AG08396 (cell line): Measurements from ENCODE around the gene RNF113A.
"Not testable (repeated sequence)": the region's sequence is repeated elsewhere in the genome, so short reads cannot be mapped to it uniquely, and the experiment has no call there.

Experiments used
- DNase-seq: peaks from one replicate; pipeline ENCODE4 v3.0.0; 2012; ENCODE audit warnings: low spot score, mixed read lengths

RNF113A gene

GRCh38 chrX:119833905-119834304, 37.6 kb downstream of the RNF113A start:
- no peak for DNase-seq

GRCh38 chrX:119828446-119828845, 43.1 kb downstream of the RNF113A start:
- no peak for DNase-seq

- no peak for DNase-seq
These were observed 45.1 kb downstream of the RNF113A start for GRCh38 chrX:119826399-119826959.

- not testable (repeated sequence) for DNase-seq
These were observed 47.3 kb downstream of the RNF113A start for GRCh38 chrX:119824221-119824620.

- DNase-seq = peak; percentile 20
These were observed 49.8 kb downstream of the RNF113A start for GRCh38 chrX:119821703-119822102.
